Raji (cell line): ENCODE measurements around the gene TMEM95.

Experiments used
- POLR2A ChIP-seq: IDR thresholded peaks from 2 replicates; pipeline ENCODE4 v1.6.1; 2011; ENCODE audit warnings: low read depth, low read length, control low read depth; ENCODE audit not compliant: insufficient read depth

Gene TMEM95

DNA sequence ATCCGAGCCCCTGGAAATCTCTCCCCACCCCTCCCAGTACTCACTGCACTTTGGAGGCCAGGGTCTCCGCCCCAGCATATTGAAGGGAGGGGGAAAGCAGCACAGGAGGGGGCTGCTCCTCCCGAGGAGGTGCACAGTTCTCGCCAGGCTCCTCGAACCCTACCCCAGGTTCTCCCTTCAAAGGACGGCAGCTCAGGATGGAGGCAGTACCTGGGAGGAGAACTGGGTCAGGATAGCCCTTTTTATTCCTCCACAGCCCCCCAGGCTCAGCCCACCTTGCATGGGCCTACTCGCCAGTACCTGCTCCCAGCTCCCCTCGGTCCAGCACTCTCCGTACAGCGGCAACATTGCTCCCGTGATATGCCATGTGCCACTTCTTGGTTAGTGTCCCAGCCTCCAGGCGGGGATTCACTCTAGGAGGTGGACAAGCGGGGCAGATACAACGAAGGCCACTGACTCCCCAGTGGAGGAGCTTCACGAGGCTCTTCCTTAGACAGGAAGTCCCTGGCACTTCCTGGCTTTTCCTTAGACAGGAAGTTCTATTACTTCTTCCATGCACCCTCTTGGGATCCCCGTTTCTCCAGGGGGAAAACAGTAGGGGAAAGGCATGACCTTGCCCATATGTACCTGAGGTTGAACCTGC lies 37.7 kb upstream of the TMEM95 start:
- no peak for TF ChIP-seq POLR2A

DNA sequence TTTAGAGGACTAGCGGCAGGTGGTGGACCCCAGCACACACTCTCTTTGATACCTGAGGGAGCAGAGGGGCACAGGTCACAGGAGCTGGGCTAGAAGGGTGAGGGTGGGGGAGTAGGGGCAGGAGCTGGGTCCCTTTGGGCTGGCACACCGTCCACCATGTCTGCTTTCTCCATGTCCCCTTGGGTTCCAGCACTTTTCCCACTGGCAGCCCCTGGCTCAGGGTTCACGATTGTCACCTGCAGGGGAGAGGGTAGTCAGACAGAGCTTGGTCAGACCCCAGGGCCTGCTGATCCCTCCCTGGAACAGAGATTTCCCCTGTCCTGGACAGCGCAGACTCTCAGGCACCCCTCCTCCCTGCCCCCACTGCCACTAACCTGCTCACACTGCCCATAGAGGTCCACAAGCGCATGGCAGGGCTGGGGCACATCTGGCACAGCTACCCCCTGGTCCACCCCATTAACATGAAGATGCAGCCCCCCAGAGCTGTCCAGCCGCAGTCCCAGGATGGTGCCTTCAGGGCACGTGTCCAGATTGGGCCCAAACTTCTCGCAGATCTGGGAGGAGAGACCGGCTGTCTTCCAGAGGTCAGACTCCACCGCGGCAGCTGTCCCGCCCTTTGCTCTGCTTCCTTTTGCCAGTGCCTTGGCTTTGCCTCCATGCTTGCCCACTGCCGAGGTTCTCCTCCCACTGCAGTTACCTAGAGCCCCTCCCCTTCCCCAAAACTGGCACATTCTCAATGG lies 36.7 kb upstream of the TMEM95 start:
- no peak for TF ChIP-seq POLR2A

DNA sequence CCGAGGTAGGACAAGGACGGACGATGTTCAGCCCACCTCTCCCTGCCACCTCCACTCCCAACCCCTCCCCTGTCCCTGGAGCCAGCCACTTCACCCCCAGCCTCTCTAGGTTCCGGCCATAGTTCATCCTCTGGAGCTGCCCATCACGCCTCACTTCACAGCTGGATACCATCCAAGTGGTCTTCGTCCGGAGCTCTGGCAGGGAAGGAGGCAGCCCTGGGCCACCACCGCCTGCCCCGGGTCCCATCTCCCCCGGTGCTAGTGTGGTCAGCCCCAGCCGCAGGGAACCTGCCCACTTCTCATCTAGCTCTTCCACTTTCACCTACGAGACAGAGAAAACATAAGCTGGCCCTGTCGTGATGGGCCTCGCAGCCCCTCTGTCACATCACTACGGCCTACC lies 33.5 kb upstream of the TMEM95 start:
- no peak for TF ChIP-seq POLR2A

DNA sequence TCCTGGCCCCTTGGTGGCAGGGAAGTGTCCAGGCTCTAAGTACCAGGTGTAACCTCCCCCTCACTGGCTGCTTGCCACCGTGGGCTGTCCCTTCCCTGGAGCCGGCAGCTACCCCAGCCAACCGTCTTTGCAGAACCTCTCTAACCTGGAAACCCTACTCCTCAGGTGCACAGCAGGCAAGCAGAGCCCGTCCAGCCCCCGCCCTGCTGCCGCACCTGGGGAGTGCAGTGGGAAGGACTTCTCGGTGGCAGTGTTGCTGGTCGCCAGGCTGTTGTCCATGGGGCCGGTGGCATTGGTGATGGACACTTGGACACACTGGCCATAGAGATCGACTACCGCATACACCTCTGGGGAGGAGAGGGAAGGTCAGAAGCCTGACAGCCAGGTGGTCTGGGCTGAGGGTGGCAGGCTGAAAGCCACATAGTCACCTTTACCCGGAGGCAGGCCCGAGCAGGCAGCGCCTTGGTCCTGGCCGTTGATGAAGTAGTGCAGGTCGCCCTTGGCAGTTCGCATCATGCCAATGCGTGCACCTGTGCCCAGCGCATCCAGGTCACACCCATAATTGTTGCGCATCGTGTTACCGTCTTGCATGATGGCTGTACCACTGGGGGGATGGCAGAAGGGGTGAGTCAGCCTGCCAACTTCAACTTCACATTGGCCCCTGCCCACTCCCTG lies 32.3 kb upstream of the TMEM95 start:
- TF ChIP-seq POLR2A: no peak

DNA sequence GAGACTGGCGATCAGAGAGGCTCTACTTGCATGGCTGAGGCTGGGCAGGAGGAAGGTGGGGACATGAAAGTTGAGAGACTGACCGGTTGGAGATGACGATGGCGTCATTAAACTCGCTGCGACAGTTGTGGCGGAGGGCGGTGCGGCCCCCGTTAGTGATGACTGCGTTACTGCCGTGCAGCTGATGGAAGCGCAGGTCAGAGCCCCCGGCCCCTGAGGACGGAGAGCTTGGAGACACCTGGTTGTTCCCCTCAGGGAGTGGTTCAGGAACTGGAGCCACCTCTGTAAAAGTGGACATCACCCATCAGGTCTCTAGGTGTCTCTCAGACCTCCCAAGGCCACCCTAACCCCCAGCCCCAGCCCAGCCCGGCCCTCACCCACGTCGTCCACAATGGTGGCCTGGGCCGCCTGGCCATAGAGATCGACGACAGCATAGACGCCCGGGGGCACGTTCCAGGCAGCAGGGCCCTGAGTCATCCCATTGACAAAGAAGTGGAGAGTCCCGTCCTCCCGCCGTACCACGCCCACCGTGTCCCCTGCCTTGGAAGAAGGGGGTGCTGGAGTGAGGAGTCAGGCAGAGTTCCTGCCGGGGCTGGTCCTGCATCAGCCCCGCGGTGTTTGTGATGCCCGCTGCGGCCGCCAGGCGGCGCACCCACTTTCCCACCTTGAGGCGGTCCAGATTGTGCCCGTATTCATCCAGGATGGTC lies 31.1 kb upstream of the TMEM95 start:
- TF ChIP-seq POLR2A: no peak

DNA sequence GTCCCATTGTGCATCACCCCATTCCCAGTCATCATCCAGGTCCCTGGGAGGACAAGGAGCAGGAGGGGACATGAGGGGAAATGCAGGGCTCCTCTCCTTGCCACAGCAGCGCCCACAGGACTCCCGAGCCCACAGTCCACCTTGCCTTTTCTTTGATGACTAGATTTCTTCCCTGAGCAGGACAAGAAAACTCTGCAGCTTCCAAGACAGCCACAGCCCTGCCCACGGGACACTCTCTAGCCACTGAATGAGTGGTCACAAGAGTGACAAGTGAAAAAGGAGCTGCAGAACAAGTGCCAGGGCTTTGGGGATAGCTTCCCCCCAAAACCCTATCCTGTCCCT lies 30.5 kb upstream of the TMEM95 start:
- TF ChIP-seq POLR2A: no peak

DNA sequence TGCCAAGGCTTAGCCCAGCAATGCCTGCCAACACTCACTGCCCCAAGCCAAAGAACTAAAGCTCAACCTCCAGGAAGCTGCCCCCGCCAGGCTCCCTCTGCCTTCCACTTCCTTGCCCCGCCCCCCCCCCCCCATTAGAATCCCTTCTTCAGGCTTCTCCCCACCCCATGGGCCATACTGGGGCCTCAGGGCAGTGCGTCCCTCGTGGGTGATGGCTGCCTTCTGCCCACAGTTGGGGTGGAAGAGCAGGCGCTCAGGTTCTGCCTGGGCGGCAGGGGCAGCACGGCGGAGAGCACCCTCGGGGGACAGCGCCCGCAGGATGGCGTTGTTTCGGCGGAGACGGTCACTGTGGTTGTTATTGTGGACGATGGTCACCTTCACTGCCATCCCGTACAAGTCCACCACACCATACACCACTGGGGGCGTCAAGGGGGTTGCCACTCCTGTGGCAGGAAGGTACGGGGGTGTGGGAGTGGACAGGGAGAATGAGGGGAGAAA lies 29.9 kb upstream of the TMEM95 start:
- TF ChIP-seq POLR2A: no peak

DNA sequence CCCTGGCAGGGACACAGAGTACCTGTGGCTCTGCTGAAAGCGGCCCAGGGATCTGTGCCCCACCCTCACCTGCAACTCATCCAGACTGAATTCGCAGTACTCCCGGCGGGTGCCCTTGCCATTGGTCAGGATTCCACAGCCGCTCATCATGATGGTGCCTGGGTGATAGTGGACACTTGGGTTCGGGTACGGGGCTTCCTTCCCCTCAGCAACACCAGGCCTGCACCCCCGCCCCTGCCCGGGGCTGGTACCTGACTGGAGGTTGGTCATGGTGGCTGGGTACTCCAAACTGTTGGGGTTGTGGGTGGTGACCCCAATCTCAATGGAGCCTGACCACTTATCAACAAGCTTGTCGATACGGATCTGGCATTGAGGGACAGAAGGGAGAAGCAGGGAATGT lies 28.8 kb upstream of the TMEM95 start:
- no peak for TF ChIP-seq POLR2A

DNA sequence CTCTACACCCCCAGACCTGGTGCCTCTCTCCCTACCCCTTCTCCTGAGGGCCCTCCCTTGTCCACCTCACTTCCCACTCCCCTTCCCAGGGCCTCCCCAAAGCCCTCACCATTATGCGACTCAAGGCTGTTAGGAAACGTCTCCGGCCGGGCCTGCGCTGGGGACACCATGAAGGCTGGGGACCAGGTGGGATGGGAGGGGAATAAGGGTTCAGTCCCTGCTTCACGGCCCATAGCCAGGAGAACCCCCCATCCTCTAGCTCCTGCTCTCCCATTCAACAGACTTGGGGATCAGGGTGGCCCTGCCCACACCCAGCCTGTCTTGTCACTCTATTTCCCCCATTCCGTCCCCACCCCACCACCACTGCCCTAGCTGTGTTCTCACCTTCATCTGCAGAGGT lies 27.9 kb upstream of the TMEM95 start:
- TF ChIP-seq POLR2A: no peak

DNA sequence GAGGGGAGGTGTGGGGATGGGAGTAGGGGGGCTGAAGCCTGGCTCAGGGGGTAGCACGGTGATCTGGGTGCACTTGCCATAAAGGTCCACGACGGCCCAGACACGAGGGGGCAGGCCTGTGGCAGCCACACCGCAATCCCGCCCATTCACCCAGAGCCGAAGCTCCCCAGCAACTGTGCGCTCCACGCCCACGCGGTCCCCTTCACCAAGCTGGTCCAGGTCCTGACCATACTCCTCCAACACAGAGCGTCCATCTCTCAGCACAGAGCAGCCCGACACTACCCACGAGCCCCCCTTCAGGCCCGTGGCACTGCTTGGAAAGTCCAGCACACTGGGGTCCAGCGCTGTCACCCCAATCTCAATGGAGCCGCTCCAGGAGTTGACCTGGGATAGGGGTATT lies 27.5 kb upstream of the TMEM95 start:
- no peak for TF ChIP-seq POLR2A

DNA sequence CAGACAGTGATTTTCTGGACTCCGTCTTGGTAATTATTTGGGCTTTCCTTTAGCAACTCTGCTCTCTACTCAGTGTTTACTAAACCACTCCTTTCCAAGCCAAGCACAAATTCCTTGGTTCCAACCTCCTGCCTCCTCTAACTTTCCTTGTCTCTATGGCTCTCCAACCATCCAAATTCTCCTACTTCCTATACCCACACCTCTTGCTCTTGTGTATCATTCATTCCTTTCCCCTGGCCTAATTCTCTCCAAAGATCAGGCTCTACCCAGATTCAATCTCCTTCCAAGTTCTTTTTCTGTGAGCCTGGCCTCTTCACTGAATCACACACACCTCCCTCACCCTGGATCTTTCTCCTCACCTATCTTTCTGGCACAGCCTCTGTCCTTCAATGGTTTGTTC lies 26.9 kb upstream of the TMEM95 start:
- no peak for TF ChIP-seq POLR2A

DNA sequence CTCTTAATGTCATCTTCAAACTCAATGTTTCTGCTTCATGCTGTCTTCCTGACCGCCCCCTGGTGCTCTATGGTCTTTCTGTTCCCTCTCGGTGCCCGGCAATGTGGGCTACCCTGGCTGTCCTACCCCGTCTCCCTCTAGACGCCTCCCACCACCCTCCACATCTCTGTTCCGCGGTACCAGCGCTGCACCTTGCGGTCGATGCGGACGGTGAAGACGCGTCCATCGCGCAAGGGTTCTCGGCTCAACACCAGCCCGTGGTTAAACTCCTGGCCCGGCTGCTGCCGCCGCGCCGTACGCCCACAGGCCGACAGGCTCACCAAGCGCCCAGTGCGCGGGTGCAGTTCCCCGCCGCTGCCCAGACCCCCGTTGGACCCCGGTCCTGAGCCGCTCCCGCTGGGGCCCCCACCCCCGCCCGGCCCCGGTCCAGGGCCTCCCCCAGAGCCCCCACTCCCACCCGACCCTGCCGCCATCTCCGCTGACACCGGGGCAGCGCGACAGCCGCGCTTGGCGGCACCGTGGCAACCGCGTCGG lies 26.0 kb upstream of the TMEM95 start, which contains the start of gene NEURL4:
NEURL4 (minus strand) TSS at position 496 of the 534 bp plus-strand sequence; CDS start at position 473, 23 bp downstream.
- TF ChIP-seq POLR2A: no peak

DNA sequence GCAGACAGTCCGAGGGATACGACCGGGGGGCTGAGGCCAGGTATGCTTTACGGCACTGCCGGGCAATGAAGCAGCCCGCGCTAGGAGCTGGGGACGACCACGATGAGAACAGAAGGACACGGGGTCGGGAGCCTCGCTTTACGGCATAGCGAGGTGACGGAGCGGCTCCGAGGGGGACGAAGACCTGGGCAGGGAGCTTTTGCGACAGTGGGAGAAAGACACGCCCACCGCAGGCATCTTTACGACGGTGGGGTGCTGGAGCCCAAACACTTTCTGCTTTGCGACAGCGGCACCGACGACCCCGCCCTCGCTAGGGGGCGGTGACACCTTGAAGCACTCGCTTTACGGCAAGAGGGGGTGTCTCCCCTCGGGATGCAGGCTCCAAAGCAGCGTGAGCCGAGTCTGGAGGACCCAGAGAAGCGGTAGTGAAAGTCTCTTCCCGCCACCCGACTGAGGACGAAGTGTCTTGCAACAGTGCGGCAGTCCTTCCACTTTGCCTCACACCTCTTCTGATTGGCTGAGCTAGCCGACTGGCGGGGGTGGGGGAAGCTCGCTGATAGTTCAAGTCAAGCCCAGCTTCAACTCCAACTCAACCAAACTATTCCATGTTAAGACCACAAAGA lies 25.5 kb upstream of the TMEM95 start:
- TF ChIP-seq POLR2A: peak; percentile 94

DNA sequence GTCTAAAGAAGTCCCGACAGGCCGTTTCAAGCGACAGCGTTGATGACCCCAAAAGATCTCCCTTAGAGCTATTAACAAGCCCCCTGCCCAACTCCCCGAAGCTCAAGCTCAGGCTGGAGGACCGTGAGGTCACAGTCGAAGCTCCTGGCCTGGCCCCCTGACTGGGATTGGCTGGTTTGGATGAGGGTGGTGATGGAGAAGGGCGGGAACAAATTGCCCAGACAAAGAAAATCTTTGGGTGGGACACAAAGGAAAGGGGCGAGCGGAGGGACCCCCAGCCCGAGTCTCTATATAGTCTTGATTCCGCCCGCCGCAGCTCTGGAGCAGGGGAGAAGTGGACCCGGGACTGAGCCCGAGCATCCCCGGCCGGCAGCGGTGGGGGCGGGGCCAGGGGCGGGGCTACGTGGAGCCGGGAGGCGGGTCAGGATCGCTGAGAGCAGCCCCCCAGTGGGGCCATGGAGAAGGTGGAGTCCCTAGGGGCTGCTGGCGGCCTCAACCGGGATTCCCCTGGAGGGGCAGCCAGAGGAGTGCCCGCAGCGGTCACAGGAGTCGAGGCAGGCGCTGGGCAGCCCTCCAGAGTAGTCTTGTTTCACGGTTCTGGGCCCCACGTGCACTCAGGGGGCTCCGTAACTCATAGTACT lies 24.8 kb upstream of the TMEM95 start:
- TF ChIP-seq POLR2A: peak; percentile 48; the same call in 1 of the 2 replicates
